ENCODE results near the gene IKBKG.
"Not testable (repeated sequence)": the region's sequence is repeated elsewhere in the genome, so short reads cannot be mapped to it uniquely, and the experiment has no call there.

IKBKG gene

DNA sequence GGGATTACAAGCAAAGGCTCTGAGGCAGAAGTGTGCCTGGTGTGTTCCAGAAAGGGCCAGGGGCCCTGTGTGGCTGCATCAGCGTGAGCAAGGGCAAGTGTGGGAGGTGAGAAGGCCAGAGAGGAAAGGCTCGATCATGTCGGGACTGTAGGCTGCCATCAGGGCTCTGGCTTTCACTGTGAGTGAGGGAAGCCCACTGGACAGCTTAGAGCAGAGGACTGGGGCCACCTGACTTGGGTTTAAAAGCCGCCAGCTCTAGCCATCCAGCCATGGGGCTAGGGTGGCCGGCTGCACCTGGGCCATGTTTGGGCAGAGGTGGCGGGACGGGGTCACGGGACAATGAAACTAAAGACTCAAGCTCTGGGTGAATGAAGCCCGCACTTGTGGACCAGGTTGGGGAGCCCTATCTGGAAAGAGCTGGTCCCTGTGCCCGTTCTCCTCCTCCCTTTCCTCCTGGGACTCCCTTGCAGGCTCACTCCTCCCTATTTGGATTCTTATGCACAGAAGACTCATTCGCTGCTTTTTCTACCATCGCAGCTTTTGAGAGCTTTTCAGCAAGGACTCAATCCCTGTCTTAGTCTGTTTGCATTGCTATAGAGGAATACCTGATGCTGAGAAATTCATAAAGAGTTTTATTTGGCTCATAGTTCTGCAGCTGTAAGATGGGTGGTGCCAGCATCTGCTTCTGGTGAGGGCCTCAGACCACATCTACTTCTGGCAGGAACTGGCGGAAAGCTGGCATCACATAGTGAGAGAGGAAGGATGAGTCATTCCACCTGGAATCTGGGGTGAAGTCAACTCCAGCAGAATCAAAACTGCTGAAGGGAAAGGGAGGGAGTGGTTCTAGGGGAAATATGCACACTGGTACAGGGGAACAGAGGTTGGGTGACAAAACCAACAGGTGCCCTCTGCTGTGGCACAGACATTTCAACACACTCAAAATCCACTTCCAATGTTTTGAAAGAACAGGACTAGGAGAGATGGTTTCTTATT, 56.3 kb downstream of the IKBKG start:
- DNase-seq (ENCODE audit: extremely low spot score), result peak; percentile 2
- TF ChIP-seq FOXA1 (IDR thresholded peaks at IDR 0.05) (no peak), ELF4 (IDR thresholded peaks at IDR 0.05) (no peak), FOXM1 (IDR thresholded peaks at IDR 0.05; ENCODE audit: borderline replicate concordance) (no peak), LEF1 (IDR thresholded peaks at IDR 0.05; ENCODE audit: borderline replicate concordance) (no peak), L3MBTL2 (conservative IDR thresholded peaks at IDR 0.05) (no peak), FOXK2 (IDR thresholded peaks at IDR 0.05) (no peak), CTBP1 (IDR thresholded peaks at IDR 0.05; ENCODE audit: borderline replicate concordance) (no peak), ZNF384 (IDR thresholded peaks at IDR 0.05) (no peak)
- ChIA-PET CTCF (no interaction called here), POLR2A (no interaction called here)

DNA sequence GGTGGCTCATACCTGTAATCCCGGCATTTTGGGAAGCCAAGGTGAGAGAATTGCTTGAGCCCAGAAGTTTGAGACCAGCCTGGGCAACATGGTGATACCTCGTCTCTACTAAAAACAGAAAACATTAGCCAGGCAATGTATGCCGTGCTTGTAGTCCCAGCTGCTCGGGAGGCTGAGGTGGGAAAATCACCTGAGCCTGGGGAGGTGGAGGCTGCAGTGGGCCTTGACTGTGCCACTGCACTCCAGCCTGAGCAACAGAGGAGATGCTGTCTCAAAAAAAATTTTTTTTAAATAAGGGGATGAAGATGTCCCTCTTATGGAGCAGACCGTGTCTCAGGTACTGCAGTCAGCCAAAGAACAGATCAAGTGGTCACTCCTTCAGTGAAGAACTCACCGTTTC, 58.1 kb downstream of the IKBKG start:
- CTCF ChIA-PET, result no interaction called here
- POLR2A ChIA-PET, result no interaction called here
- no peak for DNase-seq (ENCODE audit: extremely low spot score)
- no peak for TF ChIP-seq CTBP1 (IDR thresholded peaks at IDR 0.05; ENCODE audit: borderline replicate concordance)
- TF ChIP-seq, protein P1, sequence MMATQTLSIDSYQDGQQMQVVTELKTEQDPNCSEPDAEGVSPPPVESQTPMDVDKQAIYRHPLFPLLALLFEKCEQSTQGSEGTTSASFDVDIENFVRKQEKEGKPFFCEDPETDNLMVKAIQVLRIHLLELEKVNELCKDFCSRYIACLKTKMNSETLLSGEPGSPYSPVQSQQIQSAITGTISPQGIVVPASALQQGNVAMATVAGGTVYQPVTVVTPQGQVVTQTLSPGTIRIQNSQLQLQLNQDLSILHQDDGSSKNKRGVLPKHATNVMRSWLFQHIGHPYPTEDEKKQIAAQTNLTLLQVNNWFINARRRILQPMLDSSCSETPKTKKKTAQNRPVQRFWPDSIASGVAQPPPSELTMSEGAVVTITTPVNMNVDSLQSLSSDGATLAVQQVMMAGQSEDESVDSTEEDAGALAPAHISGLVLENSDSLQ (IDR thresholded peaks at IDR 0.05), result no peak
- no peak for TF ChIP-seq FOXA1 (IDR thresholded peaks at IDR 0.05)
- no peak for TF ChIP-seq ELF4 (IDR thresholded peaks at IDR 0.05)

DNA sequence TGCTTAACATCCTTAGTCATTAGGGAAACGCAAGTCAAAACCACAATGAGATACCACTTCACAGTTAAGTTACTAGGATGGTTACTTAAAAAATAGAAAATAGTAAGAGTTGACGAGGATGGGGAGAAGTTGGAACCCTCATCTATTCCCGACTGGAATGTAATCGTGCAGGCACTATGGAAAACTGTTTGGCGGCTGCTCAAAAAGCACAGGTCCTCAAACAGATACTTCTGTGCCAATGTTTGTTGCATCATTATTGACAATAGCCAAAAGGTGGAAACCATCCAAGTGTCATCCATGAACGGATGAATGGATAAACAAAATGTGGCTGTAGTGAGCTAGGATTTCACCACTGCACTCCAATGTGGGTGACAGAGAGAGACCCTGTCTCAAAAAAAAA, 60.0 kb downstream of the IKBKG start:
- TF ChIP-seq SP1 (IDR thresholded peaks at IDR 0.05), result no peak
- no peak for TF ChIP-seq SUZ12 (IDR thresholded peaks at IDR 0.05)
- no peak for TF ChIP-seq LEF1 (IDR thresholded peaks at IDR 0.05; ENCODE audit: borderline replicate concordance)
- TF ChIP-seq ARNT (IDR thresholded peaks at IDR 0.05), result no peak
- TF ChIP-seq ELF4 (IDR thresholded peaks at IDR 0.05), result no peak
- no peak for DNase-seq (ENCODE audit: extremely low spot score)
- ChIA-PET POLR2A (no interaction called here), CTCF (no interaction called here)

DNA sequence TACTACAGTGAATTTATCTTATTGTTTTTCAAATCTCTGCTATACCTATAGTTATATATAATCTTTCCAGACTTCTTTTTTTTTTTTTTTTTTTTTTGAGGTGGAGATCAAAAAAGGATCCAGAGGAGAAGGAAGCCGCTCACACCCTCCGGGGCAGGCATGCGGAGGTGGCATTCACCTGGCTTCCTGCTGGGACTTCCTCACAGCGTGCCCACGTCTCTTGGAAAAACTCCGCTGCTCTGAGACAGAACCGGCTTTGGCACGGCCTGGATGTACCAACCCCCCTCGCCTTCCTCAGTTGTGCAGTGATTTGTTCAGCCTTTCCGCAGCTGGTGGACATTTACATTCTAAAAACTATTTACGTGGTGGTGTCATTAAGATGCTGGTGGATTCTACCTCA, 60.6 kb downstream of the IKBKG start:
- CTCF ChIA-PET, POLR2A ChIA-PET: not testable (repeated sequence)

DNA sequence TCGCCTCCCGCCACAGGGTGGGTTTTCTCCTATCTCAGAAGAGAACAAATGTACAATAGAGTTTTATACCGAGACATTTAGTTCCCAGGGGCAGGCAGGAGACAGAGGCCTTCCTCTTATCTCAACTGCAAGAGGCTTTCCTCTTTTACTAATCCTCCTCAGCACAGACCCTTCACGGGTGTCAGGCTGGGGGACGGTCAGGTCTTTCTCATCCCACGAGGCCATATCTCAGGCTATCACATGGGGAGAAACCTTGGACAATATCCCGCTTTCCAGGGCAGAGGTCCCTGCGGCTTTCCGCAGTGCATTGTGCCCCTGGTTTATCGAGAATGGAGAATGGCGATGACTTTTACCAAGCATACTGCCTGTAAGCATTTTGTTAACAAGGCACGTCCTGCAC, 61.4 kb downstream of the IKBKG start:
- DNase-seq (ENCODE audit: extremely low spot score); CTCF ChIA-PET; POLR2A ChIA-PET: not testable (repeated sequence)

More for the DNA sequence above, 60.6 kb downstream of the IKBKG start:
- not testable (repeated sequence) for DNase-seq (ENCODE audit: extremely low spot score)

DNA sequence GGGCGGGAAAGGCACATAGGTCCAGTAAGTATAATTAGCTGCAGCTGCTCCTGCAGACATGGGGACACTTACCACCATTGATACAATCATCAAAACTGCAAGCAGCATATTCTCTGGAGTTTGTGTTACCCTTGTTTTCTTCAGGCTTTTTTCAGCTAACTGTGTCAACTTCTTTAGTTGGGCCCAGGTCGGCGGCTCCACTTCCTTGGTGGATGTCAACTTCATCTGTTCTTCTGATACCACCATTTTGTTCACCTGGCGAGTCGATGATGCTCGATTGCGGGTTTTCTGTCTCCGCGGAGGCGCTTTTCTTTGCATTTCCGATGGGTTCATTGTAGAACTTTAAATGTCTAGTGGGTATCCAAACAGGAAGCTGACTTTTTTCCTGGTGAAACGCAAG, 63.7 kb downstream of the IKBKG start:
- DNase-seq (ENCODE audit: extremely low spot score); POLR2A ChIA-PET; CTCF ChIA-PET: not testable (repeated sequence)

DNA sequence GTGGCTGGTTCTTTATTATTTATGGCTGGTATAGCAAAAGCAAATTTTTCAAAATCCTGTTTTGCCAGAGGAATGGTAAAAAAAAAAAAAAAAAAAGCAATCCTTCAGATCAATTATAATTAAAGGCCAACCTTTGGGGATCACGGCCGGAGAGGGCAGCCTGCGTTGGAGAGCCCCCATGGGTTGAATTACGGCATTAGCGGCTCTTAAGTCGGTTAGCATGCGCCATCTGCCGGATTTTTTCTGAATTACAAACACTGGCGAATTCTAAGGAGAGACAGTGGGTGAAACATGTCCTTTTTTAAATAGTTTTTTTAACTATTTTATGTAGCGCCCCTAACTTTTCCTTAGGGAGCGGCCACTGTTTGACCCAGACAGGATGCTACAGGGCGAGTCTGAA, 66.2 kb downstream of the IKBKG start:
- DNase-seq (ENCODE audit: extremely low spot score); CTCF ChIA-PET; POLR2A ChIA-PET: not testable (repeated sequence)
